DND-41 (cell line): ENCODE results near the gene RAD23A.

ENCODE experiments used
- ATAC-seq: fragments of 200-7000 bp; cut with Tn5 transposase; 3 replicates; pipeline ENCODE4 v1.9.1; 2021; ENCODE audit warnings: low read depth; ENCODE audit not compliant: insufficient read depth
- DNase-seq: peaks from one replicate; pipeline ENCODE4 v3.0.0-alpha.2; 2020
- H2AFZ ChIP-seq: 2 replicates; pipeline ENCODE4 v1.6.0; 2012; ENCODE audit warnings: low read depth, low read length
- H3K27ac ChIP-seq: 2 replicates; pipeline ENCODE4 v1.5.1; 2012; ENCODE audit warnings: low read length, inconsistent platforms
- H3K27me3 ChIP-seq: fragments of 200-600 bp; sonication (generic); 2 replicates; pipeline ENCODE4 v1.6.0; 2012; ENCODE audit warnings: low read length, mild to moderate bottlenecking, inconsistent platforms; ENCODE audit not compliant: insufficient read depth, poor library complexity
- H3K36me3 ChIP-seq: 2 replicates; pipeline ENCODE4 v1.5.1; 2012; ENCODE audit warnings: low read length, inconsistent platforms; ENCODE audit not compliant: insufficient read depth
- H3K4me1 ChIP-seq: 2 replicates; pipeline ENCODE4 v1.5.1; 2012; ENCODE audit warnings: mild to moderate bottlenecking, low read length; ENCODE audit not compliant: insufficient read depth
- H3K4me2 ChIP-seq: 2 replicates; pipeline ENCODE4 v1.6.0; 2012; ENCODE audit warnings: mild to moderate bottlenecking, moderate library complexity, low read length, inconsistent platforms; ENCODE audit not compliant: insufficient read depth
- H3K4me3 ChIP-seq, 2 experiments: fragments of 200-600 bp in 1 of 2; shearing (Covaris generic) in 1 of 2; 2 replicates each; pipeline ENCODE4 v1.5.1; 2012 to 2016; ENCODE audit warnings: inconsistent platforms in 2 of 2, low read length in 2 of 2, mild to moderate bottlenecking in 2 of 2, low read depth in 1 of 2, moderate library complexity in 1 of 2
- H3K79me2 ChIP-seq: 2 replicates; pipeline ENCODE4 v1.6.0; 2012; ENCODE audit warnings: low read length, inconsistent platforms; ENCODE audit not compliant: insufficient read depth
- H3K9ac ChIP-seq: 2 replicates; pipeline ENCODE4 v1.6.0; 2012; ENCODE audit warnings: low read depth, mild to moderate bottlenecking, inconsistent platforms, low read length, moderate library complexity
- H3K9me3 ChIP-seq: 2 replicates; pipeline ENCODE4 v1.5.1; 2012; ENCODE audit warnings: low read length, moderate library complexity, mild to moderate bottlenecking, inconsistent platforms; ENCODE audit not compliant: insufficient read depth, severe bottlenecking
- H4K20me1 ChIP-seq: 2 replicates; pipeline ENCODE4 v1.6.0; 2012; ENCODE audit warnings: low read length; ENCODE audit not compliant: insufficient read depth
- CTCF ChIP-seq: IDR thresholded peaks from 2 replicates; pipeline ENCODE4 v1.5.1; 2012; ENCODE audit warnings: borderline replicate concordance, low read length, moderate library complexity, mild to moderate bottlenecking; ENCODE audit not compliant: poor library complexity, severe bottlenecking; ENCODE audit errors: extremely low read depth
- EZH2 ChIP-seq: IDR thresholded peaks from 3 replicates; pipeline ENCODE4 v1.6.1; 2012; ENCODE audit warnings: borderline replicate concordance, low read depth, mild to moderate bottlenecking, moderate library complexity, low read length, inconsistent platforms; ENCODE audit not compliant: severe bottlenecking

Gene RAD23A

DNA sequence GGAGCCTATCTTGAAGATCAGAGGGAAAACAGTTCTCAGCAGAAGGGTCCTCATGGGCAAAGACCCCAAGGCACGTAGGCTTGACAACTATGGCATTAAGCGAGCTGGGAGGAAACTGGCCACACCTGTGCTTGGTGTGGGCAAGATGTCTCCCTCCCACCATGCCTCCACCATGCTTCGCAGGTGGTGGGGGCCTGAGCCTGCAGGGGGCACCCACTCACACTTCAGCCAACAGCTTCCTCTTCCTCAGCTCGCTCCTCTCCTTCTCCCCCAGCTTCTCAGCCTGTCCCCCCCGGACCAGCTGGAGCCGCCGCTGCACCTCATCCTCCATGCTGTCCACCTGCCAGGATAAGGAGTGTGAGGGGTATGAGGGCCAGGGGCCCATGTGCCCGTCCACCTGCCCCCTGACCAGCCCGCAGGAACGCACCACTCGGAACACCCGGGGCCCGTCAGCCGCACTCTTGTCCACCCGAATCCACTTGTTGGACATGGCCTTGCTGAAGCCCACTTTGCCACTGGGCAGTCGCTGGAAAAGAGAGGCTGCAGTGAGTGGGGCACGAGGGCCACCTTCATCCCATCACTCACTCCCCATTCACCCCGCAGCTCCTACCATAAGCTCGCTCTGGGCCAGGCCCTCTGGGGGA is 15.5 kb upstream of the RAD23A start:
- no peak for ATAC-seq
- peaks cover 26% of the 10 kb centered on the region for H4K20me1 ChIP-seq

GRCh38 chr19:12932392-12933286 is 13.0 kb upstream of the RAD23A start:
- H3K27me3 ChIP-seq, result no peaks in the 10 kb centered on the region
- no peak for ATAC-seq
- H3K79me2 ChIP-seq, result peaks cover 49% of the 10 kb centered on the region
- peak overlapping the region; percentile 88 for H2AFZ ChIP-seq
- no peaks in the 10 kb centered on the region for H3K9me3 ChIP-seq
- H3K27ac ChIP-seq, result peak overlapping the region; percentile 97
- no peak for DNase-seq
- H3K4me1 ChIP-seq, result peaks cover 61% of the 10 kb centered on the region
- H3K9ac ChIP-seq, result peak overlapping the region; percentile 91
- H3K4me2 ChIP-seq, result peak overlapping the region; percentile 91
- H3K36me3 ChIP-seq, result peaks cover 45% of the 10 kb centered on the region
- H4K20me1 ChIP-seq, result peaks cover 26% of the 10 kb centered on the region
- H3K4me3 ChIP-seq, result peak overlapping the region; percentile 80 to 95
- TF ChIP-seq CTCF, result no peak
- TF ChIP-seq EZH2, result no peak

More for the DNA sequence above, 15.5 kb upstream of the RAD23A start:
- Histone ChIP-seq H3K79me2 (peaks cover 54% of the 10 kb centered on the region), H3K4me3 (no peak overlapping the region), H2AFZ (no peak overlapping the region), H3K4me1 (peaks cover 36% of the 10 kb centered on the region), H3K9me3 (no peaks in the 10 kb centered on the region), H3K27me3 (no peaks in the 10 kb centered on the region), H3K27ac (no peak overlapping the region; the same call in 1 of the 2 replicates), H3K4me2 (peak overlapping the region; percentile 11; the same call in 1 of the 2 replicates), H3K36me3 (peaks cover 65% of the 10 kb centered on the region), H3K9ac (no peak overlapping the region)
- no peak for DNase-seq
- no peak for TF ChIP-seq EZH2
- peak; percentile 37 for TF ChIP-seq CTCF

DNA sequence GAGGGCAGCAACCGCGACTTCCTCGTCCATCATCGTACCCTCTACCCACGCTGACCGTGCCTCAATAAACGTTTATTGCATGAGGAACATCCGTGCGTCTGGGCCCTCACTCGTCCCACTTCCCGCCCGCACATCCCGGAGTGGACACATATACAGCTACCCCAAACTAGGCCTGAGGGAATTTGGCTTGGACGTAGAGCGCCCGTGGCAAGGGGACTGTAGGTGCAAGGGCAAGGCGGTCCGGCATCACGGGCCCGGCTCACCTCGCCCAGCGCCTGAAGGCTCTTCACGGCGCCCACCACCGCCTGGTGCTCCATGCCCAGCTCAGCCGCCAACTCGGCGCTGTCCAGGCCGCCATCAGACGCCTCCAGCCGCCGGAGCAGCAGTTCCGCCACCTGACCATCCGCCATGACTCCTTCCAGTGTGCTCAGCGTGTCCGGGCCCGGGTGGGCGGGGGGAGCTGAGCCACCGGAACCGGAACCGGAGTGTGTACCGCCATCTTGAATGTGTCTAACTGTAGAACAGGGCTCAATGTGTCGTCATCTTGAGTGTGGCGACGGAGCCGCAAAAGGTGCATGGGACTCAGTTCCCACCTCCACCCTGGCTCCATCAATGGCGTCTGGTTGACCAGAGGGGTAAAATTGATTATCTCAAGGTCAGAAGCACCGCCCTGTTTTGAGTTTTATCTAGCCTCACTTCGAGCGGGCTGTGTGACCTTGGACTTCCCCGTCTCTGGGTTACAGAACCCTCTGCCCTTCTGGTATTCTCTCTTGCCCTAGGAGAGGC is 12.2 kb upstream of the RAD23A start, which contains the start of gene FARSA:
Gene FARSA, minus strand, starts transcription at position 425 of the 786 bp plus-strand sequence. Its CDS starts 15 bp downstream, at position 410.
- no peaks in the 10 kb centered on the region for H3K27me3 ChIP-seq
- DNase-seq (peak; percentile 92), ATAC-seq (peak; percentile 63)
- H3K4me3 ChIP-seq, result peak within 1 kb of the TSS; percentile 80 to 95
- no peaks in the 10 kb centered on the region for H3K9me3 ChIP-seq
- H3K4me1 ChIP-seq, result peaks cover 66% of the 10 kb centered on the region
- peak within 1 kb of the TSS; percentile 88 for H2AFZ ChIP-seq
- peaks cover 37% of the 10 kb centered on the region for H3K36me3 ChIP-seq
- peaks cover 50% of the 10 kb centered on the region for H3K79me2 ChIP-seq
- peak within 1 kb of the TSS; percentile 91 for H3K4me2 ChIP-seq
- peak within 1 kb of the TSS; percentile 91 for H3K9ac ChIP-seq
- H3K27ac ChIP-seq, result peak within 1 kb of the TSS; percentile 97
- peaks cover 21% of the 10 kb centered on the region for H4K20me1 ChIP-seq
- TF ChIP-seq EZH2 (no peak), CTCF (no peak)
